Suprapubic skin (tissue), 4 donors: ENCODE data around the gene FGD5.

ENCODE experiments used
- CTCF ChIP-seq, 2 donors: fragments of 200-600 bp in 1 of 2; fragments of 450-650 bp in 1 of 2; sonication (generic) in 1 of 2; IDR thresholded peaks; one replicate each; pipeline ENCODE4 v1.5.1; 2016 to 2019; ENCODE audit warnings: antibody characterized with exemption in 2 of 2, mild to moderate bottlenecking in 1 of 2, moderate library complexity in 1 of 2
- EP300 ChIP-seq: sonication (generic); formaldehyde crosslinking; IDR thresholded peaks from one replicate; pipeline ENCODE4 v1.6.1; 2017; ENCODE audit warnings: antibody characterized with exemption
- POLR2A ChIP-seq, 2 donors: fragments of 450-650 bp; IDR thresholded peaks; one replicate each; pipeline ENCODE4 v1.6.1; 2017; ENCODE audit warnings: antibody characterized with exemption in 2 of 2, mild to moderate bottlenecking in 2 of 2, moderate library complexity in 2 of 2
- POLR2AphosphoS5 ChIP-seq, 3 donors: sonication (generic); formaldehyde crosslinking; IDR thresholded peaks; one replicate each; pipeline ENCODE4 v1.6.1; 2017; ENCODE audit warnings: antibody characterized with exemption in 3 of 3

DNA sequence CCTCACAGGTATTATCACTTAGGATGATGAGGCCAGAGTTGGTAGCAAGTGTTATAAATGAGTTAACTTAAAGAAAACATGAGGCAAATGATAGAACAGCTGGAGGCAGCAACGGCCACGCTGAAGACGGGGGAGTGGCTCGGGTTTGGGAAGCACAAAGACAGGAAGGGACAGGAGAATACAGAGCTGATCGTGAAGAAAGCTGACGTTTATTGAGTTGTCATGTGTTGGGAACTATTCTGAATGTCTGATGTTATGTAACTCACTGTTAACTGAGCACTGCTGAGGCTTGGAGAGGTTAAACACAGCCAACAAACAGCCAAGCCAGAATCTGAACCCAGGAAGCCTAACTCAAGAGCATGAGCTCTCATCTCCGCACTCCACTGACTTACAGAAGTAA is 42.3 kb downstream of the FGD5 start:
- no peak for TF ChIP-seq POLR2A (IDR thresholded peaks at IDR 0.05)
- no peak for TF ChIP-seq CTCF (IDR thresholded peaks at IDR 0.05)
- TF ChIP-seq POLR2AphosphoS5 (IDR thresholded peaks at IDR 0.05) = no peak
- no peak for TF ChIP-seq EP300
